ENCODE data around the gene CCDC24.

DNA sequence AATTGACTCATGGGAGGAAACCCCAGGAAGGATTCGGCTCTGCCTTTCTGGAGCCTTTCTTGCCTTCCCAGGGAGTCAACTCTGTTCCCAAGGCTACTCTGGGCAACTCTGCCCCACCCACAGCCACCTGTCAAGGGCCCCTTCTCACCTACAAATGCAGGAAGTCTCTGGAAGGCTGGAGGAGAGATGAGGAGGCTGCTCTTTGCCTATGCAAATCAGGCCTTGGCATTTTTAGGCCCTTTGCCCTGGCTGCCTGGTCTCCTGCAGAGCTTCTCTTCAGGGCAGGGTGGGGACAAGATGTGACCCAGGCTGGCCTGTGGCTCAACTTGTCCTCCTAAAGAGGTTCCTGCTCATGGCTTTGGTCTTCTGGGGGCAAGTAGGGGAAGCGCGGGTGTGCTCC, 34.4 kb downstream of the CCDC24 start:
- TF ChIP-seq, protein P1, sequence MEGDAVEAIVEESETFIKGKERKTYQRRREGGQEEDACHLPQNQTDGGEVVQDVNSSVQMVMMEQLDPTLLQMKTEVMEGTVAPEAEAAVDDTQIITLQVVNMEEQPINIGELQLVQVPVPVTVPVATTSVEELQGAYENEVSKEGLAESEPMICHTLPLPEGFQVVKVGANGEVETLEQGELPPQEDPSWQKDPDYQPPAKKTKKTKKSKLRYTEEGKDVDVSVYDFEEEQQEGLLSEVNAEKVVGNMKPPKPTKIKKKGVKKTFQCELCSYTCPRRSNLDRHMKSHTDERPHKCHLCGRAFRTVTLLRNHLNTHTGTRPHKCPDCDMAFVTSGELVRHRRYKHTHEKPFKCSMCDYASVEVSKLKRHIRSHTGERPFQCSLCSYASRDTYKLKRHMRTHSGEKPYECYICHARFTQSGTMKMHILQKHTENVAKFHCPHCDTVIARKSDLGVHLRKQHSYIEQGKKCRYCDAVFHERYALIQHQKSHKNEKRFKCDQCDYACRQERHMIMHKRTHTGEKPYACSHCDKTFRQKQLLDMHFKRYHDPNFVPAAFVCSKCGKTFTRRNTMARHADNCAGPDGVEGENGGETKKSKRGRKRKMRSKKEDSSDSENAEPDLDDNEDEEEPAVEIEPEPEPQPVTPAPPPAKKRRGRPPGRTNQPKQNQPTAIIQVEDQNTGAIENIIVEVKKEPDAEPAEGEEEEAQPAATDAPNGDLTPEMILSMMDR (IDR thresholded peaks at IDR 0.05): no peak
- TF ChIP-seq SREBF2 (IDR thresholded peaks at IDR 0.05): no peak
- TF ChIP-seq POLR2A (IDR thresholded peaks at IDR 0.05; ENCODE audit: low read length): no peak
- no peak for TF ChIP-seq TP53 (CRISPR knock-in tag; IDR thresholded peaks at IDR 0.05)
- no peak for TF ChIP-seq FOSL2 (IDR thresholded peaks at IDR 0.05)
- no peak for TF ChIP-seq FOSL2 (CRISPR knock-in tag; IDR thresholded peaks at IDR 0.05)
- no peak for TF ChIP-seq ZFP36 (IDR thresholded peaks at IDR 0.05; ENCODE audit: borderline replicate concordance, partially characterized antibody)
